ENCODE results near the gene CDC5L. TPM values are rescaled to one million over a fixed set of nuclear protein-coding genes. Genes with fewer than 3 reads are reported as not detected.
A peak's percentile ranks its signal among the peaks of the same experiment; 100 is the strongest.

The CDC5L gene
- total and polyA plus RNA-seq, 8 donors = 16.5 to 38.0 (median 35.5) TPM

- H3K27me3 ChIP-seq = peaks cover 0 to 21% of the 10 kb centered on the region in 2 donors
- intact Hi-C loops (cut with DNase I) = loop anchor here in 1 of 2 donors (10.0 kb wide), 1 partner anchor 172 kb away; no protein-coding TSS in a partner anchor
- no peak overlapping the region for H3K4me3 ChIP-seq
- H3K9me3 ChIP-seq = no peaks in the 10 kb centered on the region
- TF ChIP-seq CTCF (IDR thresholded peaks at IDR 0.05) = no peak
- no peak overlapping the region for H3K27ac ChIP-seq
- peaks cover 5 to 8% of the 10 kb centered on the region in 2 donors for H3K4me1 ChIP-seq
- DNase-seq = no peak
- H3K36me3 ChIP-seq = no peaks in the 10 kb centered on the region
- no peak for ATAC-seq
These were observed 84.9 kb downstream of the CDC5L start for GRCh38 chr6:44472250-44472945.

- H3K27me3 ChIP-seq = peaks cover 0 to 21% of the 10 kb centered on the region in 2 donors
- peaks cover 5 to 8% of the 10 kb centered on the region in 2 donors for H3K4me1 ChIP-seq
- TF ChIP-seq CTCF (IDR thresholded peaks at IDR 0.05) = no peak
- DNase-seq = no peak
- ATAC-seq = no peak
- no peaks in the 10 kb centered on the region for H3K36me3 ChIP-seq
- no peaks in the 10 kb centered on the region for H3K9me3 ChIP-seq
- H3K4me3 ChIP-seq = no peak overlapping the region
- intact Hi-C loops (cut with DNase I) = loop anchor here in 1 of 2 donors (10.0 kb wide), 1 partner anchor 171 kb away; no protein-coding TSS in a partner anchor
- H3K27ac ChIP-seq = no peak overlapping the region
These were observed 86.1 kb downstream of the CDC5L start for GRCh38 chr6:44473393-44474189.

GRCh38 chr6:44474190-44474631 lies 86.7 kb downstream of the CDC5L start:
- Histone ChIP-seq H3K9me3 (no peaks in the 10 kb centered on the region), H3K27me3 (peaks cover 0 to 21% of the 10 kb centered on the region in 2 donors), H3K4me1 (peaks cover 5 to 8% of the 10 kb centered on the region in 2 donors), H3K4me3 (no peak overlapping the region), H3K27ac (no peak overlapping the region), H3K36me3 (no peaks in the 10 kb centered on the region)
- DNase-seq (no peak), ATAC-seq (no peak)
- intact Hi-C loops (cut with DNase I) = loop anchor here in 1 of 2 donors (10.0 kb wide), 1 partner anchor 171 kb away; no protein-coding TSS in a partner anchor
- TF ChIP-seq CTCF (IDR thresholded peaks at IDR 0.05) = no peak

GRCh38 chr6:44474643-44475042 lies 87.1 kb downstream of the CDC5L start:
- ATAC-seq (no peak), DNase-seq (no peak)
- H3K4me1 ChIP-seq = peaks cover 4 to 8% of the 10 kb centered on the region in 2 donors
- H3K36me3 ChIP-seq = no peaks in the 10 kb centered on the region
- intact Hi-C loops (cut with DNase I) = loop anchor here in 1 of 2 donors (10.0 kb wide), 1 partner anchor 170 kb away; no protein-coding TSS in a partner anchor
- H3K4me3 ChIP-seq = no peak overlapping the region
- TF ChIP-seq CTCF (IDR thresholded peaks at IDR 0.05) = no peak
- peaks cover 0 to 21% of the 10 kb centered on the region in 2 donors for H3K27me3 ChIP-seq
- no peak overlapping the region for H3K27ac ChIP-seq
- H3K9me3 ChIP-seq = no peaks in the 10 kb centered on the region

- intact Hi-C loops (cut with DNase I) = loop anchor here in 1 of 2 donors (10.0 kb wide), 1 partner anchor 169 kb away; no protein-coding TSS in a partner anchor
- ATAC-seq (peak; percentile 20), DNase-seq (no peak)
- no peak for TF ChIP-seq CTCF (IDR thresholded peaks at IDR 0.05)
- H3K27ac ChIP-seq = no peak overlapping the region
- H3K36me3 ChIP-seq = no peaks in the 10 kb centered on the region
- peaks cover 0 to 8% of the 10 kb centered on the region in 2 donors for H3K4me1 ChIP-seq
- no peaks in the 10 kb centered on the region for H3K9me3 ChIP-seq
- H3K4me3 ChIP-seq = no peak overlapping the region
- peaks cover 0 to 21% of the 10 kb centered on the region in 2 donors for H3K27me3 ChIP-seq
These were observed 87.9 kb downstream of the CDC5L start for GRCh38 chr6:44475417-44475778.

All from left lung (tissue), 10 donors.